ENCODE measurements around the gene LY6G5B.
A peak's percentile ranks its signal among the peaks of the same experiment; 100 is the strongest.

Gene LY6G5B, protein sequence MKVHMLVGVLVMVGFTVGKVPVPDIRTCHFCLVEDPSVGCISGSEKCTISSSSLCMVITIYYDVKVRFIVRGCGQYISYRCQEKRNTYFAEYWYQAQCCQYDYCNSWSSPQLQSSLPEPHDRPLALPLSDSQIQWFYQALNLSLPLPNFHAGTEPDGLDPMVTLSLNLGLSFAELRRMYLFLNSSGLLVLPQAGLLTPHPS

DNA sequence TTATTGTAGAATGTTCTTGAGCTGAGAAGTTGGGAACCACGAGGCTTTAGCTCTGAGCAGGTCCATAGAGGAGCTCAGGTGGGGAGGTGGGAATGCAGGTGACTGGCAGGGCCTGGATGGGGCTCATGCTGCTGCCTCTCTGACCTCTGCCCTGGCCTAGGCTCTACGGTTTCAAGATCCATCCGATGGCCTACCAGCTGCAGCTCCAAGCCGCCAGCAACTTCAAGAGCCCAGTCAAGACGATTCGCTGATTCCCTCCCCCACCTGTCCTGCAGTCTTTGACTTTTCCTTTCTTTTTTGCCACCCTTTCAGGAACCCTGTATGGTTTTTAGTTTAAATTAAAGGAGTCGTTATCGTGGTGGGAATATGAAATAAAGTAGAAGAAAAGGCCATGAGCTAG lies at the start of gene LY6G5B:
TSS of gene LY6G5B (plus strand) at position 301 of the 400 bp plus-strand sequence. CDS start 975 bp downstream, outside the sequence.
- no peak for DNase-seq

DNA sequence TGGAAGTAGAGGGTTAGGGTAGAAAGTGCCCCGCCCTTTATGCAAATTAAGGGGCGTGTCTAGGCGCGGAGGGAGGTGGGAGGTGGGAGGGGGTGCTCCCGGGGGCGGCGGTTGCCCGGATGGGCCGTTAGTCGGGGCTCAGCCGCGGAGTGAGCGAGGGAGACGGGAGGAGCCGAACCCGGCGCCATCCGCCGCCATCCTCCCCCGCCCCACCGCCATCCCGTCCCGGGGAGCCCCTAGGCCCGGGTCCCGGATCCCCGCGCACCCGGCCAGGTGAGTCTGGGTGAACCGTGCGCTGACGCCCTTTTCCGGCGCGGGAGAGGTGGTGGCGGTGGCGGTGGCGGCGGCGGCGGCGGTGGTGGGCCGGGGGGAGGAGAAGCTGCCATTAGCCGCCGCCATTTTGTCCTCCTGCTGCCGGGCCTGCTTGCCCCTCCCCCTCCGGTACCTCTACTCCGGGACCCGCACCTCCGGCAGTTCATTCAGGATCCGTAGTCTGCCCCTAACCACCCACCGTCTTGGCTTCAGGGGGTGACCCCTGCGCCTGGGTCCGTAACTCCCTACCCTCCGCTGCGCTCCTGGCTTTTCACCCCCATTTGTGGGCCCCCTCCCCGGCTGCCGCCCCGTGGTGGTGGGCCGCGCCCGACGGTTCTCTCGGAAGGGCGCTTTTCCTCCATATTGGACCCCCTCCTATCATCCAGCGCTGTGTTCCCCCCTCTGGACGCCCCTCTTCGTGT lies 49.0 kb upstream of the LY6G5B start, which contains the start of gene PRRC2A:
TSS of gene PRRC2A (plus strand) at position 130 of the 734 bp plus-strand sequence. CDS start 2,075 bp downstream, outside the sequence.
- no peak for DNase-seq

- DNase-seq: no peak
Observed at GRCh38 chr6:31621320-31621939, 48.3 kb upstream of the LY6G5B start.

GRCh38 chr6:31621991-31622390 lies 47.8 kb upstream of the LY6G5B start:
- no peak for DNase-seq

DNA sequence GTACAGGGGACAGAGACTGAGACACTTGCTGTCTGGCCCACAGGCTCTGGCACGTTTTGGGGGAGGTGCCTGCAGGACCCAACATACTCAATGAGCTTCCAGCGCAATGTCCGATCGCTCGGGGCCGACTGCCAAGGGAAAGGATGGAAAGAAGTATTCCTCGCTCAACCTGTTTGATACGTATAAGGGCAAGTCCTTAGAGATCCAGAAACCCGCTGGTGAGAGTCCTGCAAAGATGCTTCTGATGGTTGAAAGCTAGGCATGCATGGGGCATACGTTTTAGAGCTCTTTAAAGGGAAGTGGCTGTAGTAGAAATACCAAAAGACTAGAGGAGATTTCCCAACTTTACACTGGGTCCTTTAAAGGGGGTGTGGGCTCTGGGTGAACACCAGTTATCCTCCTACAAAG lies 47.1 kb upstream of the LY6G5B start:
- DNase-seq: no peak

- no peak for DNase-seq
Observed at GRCh38 chr6:31624070-31624469, 45.7 kb upstream of the LY6G5B start.

DNA sequence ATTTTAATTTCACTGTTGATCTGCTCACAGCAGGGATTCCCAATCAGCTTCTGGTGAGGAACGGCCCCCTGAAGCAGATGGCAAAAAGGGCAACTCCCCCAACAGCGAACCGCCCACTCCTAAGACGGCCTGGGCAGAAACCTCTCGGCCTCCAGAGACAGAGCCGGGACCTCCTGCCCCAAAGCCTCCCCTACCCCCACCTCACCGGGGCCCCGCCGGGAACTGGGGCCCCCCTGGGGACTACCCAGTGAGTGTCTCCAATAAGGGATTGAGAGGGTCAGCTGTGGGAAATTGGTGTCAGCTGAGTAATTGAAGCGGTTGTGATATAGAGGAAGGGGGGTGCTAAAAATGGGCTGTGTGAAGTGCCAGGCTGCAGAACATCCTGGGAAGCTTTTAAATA lies 42.8 kb upstream of the LY6G5B start:
- no peak for DNase-seq

GRCh38 chr6:31627690-31628287 lies 42.0 kb upstream of the LY6G5B start:
- DNase-seq: no peak

GRCh38 chr6:31629014-31629413 lies 40.8 kb upstream of the LY6G5B start:
- DNase-seq: no peak

DNA sequence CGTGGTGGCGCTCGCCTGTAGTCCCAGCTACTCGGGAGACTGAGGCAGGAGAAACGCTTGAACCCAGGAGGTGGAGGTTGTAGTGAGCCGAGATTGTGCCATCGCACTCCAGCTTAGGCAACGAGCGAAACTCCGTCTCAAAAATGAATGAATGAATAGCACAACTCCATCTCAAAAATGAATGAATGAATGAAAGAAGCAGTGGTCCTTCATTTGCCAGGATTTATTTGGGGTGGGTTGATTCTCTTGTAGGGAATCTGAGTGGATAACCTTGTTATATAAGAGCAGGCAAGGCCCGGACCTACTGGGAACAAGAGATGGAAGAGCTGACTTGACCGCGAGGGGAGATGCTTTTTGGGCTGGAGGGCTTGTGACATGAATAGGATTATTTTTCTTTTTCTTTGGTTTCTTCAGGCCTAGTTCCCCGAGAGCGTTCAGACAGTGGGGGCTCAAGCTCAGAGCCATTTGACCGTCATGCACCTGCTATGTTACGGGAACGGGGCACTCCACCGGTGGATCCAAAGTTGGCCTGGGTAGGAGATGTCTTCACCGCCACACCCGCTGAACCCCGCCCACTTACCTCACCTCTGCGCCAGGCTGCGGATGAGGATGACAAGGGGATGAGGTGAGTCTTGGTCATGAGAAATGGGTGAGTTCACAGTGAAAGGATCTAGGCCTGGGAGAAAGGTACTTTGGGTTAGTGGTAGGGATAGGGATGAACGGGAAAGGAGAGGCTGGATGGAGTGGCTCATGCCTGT lies 39.4 kb upstream of the LY6G5B start:
- no peak for DNase-seq

DNA sequence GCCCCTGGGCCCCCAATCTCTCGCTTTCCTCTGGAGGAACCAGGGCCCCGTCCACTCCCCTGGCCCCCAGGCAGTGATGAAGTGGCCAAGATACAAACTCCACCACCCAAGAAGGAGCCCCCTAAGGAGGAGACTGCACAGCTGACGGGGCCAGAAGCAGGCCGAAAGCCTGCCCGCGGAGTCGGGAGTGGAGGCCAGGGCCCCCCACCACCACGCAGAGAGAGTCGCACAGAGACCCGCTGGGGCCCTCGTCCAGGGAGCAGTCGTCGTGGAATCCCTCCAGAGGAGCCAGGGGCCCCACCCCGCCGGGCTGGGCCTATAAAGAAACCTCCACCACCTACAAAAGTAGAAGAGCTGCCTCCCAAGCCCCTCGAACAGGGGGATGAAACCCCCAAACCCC lies 38.6 kb upstream of the LY6G5B start:
- DNase-seq: no peak

DNA sequence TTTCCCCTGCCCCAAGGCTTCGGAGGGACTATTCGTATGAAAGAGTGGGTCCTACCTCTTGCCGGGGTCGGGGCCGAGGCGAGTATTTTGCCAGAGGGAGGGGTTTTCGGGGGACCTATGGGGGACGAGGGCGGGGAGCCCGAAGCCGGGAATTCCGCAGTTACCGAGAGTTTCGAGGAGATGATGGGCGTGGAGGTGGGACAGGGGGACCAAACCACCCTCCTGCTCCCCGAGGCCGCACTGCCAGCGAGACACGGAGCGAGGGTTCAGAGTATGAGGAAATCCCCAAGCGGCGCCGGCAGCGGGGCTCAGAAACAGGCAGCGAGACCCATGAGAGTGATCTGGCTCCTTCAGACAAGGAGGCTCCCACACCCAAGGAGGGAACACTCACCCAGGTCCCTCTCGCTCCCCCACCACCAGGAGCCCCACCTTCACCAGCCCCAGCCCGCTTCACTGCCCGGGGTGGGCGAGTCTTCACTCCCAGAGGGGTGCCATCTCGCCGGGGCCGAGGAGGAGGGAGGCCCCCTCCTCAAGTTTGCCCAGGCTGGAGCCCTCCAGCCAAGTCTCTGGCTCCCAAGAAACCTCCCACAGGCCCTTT lies 38.0 kb upstream of the LY6G5B start:
- no peak for DNase-seq

GRCh38 chr6:31632279-31632946 lies 37.4 kb upstream of the LY6G5B start:
- DNase-seq: no peak

DNA sequence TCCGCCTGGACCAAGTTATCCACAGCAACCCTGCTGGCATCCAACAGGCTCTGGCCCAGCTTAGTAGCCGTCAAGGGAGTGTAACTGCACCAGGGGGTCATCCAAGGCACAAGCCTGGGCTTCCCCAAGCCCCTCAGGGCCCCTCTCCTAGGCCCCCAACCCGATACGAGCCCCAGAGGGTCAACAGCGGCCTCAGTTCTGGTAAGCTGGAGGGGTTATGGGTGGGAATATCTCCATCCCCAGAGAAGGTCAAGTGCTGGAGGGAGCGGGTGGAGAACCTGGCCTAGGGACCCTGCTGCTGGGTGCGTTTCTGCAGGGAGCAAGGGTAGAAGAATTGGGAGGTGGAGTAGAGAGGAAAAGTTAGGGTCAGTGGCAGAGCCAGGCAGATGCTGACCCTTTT lies 36.3 kb upstream of the LY6G5B start:
- no peak for DNase-seq

DNA sequence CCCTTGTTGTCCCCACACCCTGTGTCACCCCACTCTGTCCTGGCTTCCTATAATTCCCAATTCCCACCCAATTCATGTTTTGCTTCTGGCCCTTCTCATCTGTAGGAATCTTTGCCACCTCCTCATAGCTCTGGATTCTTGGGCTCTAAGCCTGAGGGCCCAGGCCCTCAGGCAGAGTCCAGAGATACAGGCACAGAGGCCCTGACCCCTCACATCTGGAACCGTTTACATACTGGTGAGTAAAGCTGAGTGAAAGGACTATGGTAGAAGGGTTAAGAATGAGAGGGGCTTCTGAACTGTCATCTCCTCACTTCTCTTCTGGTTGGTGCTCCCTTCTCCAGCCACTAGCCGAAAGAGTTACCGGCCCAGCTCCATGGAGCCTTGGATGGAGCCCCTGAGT lies 35.6 kb upstream of the LY6G5B start:
- DNase-seq: no peak

DNA sequence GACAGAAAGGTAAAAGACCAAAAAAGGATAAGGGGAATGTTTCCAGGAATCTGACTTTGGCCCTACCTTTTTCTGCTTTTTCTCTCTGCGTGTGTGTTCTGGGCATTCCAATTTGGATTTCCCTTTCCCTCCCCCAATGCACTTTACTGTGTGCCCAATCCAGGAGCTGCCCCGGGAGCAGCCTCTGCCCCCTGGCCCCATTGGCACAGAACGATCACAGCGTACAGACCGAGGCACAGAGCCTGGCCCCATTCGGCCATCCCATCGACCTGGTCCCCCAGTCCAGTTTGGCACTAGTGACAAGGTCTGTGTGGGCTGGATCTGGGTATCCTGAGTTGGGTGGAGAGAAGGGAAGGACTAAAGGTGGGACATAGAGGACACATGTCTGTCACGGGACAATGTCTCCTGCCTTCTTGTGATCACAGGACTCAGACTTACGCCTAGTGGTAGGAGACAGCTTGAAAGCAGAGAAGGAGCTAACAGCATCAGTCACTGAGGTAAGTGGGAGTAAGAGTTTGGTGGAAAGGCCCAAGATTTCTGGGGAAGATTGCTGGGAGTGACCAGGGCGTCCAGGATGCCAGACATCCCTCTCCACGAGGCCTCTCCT lies 34.7 kb upstream of the LY6G5B start:
- no peak for DNase-seq

GRCh38 chr6:31636698-31637596 lies 32.8 kb upstream of the LY6G5B start:
- DNase-seq: no peak

GRCh38 chr6:31639043-31639442 lies 30.7 kb upstream of the LY6G5B start:
- DNase-seq: no peak

GRCh38 chr6:31639449-31639861 lies 30.3 kb upstream of the LY6G5B start:
- peak in 1 of 2 experiments; percentile 51 for DNase-seq

DNA sequence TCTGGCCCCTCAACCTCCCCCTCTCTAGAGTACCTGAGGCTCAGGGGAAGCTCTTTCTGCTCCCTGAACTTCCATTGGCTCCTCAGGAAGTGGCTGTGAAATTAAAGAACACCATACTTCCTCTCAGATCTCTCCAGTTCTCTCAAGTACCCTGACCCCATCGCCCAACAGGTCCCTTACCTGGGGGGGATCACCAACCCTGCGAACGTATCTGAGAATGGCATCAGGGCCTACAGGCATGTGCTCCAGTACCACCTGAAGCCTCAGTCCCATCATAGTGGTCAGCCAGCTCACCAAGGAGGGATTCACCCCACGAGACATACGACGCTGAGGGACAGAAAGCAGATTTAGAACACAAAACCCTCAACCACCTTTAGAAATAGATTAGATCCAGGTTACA lies 29.2 kb upstream of the LY6G5B start:
- no peak for DNase-seq
